Activated CD4-positive, alpha-beta T cell treated with anti-CD3 and anti-CD28 coated beads for 36 hours (primary cell): ENCODE results near the gene ENPP7. TPM values are rescaled to one million over a fixed set of nuclear protein-coding genes. Genes with fewer than 3 reads are reported as not detected.

Source experiments
- ATAC-seq: fragments of 200-7000 bp; cut with Tn5 transposase; one replicate; pipeline ENCODE4 v1.10.0; 2021; ENCODE audit warnings: mild to moderate bottlenecking, moderate library complexity
- CTCF ChIA-PET: fragments of 350-600 bp; sonication (Branson Sonifier 250); formaldehyde crosslinking; loops from one replicate; lab custom pipeline; 2021; ENCODE audit warnings: antibody characterized with exemption; lab: Charles Lee
- POLR2A ChIA-PET: fragments of 350-600 bp; sonication (Branson Sonifier 250); formaldehyde crosslinking; loops from one replicate; lab custom pipeline; 2021; ENCODE audit warnings: antibody characterized with exemption, inconsistent platforms; lab: Charles Lee
- DNase-seq: peaks from one replicate; pipeline ENCODE4 v3.0.0-alpha.2; 2020
- H3K27ac Mint-ChIP-seq: one replicate; pipeline ENCODE4 v1.8.0; 2021; ENCODE audit warnings: mixed read lengths
- H3K27me3 Mint-ChIP-seq: one replicate; pipeline ENCODE4 v1.8.0; 2021; ENCODE audit warnings: mixed read lengths
- H3K36me3 Mint-ChIP-seq: one replicate; pipeline ENCODE4 v1.8.0; 2021; ENCODE audit warnings: low read depth, mixed read lengths
- H3K4me1 Mint-ChIP-seq: one replicate; pipeline ENCODE4 v1.8.0; 2021; ENCODE audit warnings: mixed read lengths
- H3K4me3 Mint-ChIP-seq: one replicate; pipeline ENCODE4 v1.8.0; 2021; ENCODE audit warnings: mild to moderate bottlenecking, moderate library complexity, mixed read lengths
- H3K9me3 Mint-ChIP-seq: one replicate; pipeline ENCODE4 v1.8.0; 2021; ENCODE audit warnings: low read depth, mixed read lengths
- intact Hi-C, 2 experiments: fragments of 100-400 bp; cut with DNase I in 1 of 2; cut with micrococcal nuclease in 1 of 2; formaldehyde crosslinking; loops; one replicate each; pipeline versions ENCODE4 v1.14.2 to v1.15.1; 2022 to 2024; cut with DNase I, micrococcal nuclease
- total RNA-seq, 2 experiments: library from RNA; stranded (reverse); gene quantifications; one replicate each; pipeline ENCODE4 v1.2.3, GENCODE V29; 2021

Gene ENPP7
- total RNA-seq, 2 experiments from 2014 or later: not detected

DNA sequence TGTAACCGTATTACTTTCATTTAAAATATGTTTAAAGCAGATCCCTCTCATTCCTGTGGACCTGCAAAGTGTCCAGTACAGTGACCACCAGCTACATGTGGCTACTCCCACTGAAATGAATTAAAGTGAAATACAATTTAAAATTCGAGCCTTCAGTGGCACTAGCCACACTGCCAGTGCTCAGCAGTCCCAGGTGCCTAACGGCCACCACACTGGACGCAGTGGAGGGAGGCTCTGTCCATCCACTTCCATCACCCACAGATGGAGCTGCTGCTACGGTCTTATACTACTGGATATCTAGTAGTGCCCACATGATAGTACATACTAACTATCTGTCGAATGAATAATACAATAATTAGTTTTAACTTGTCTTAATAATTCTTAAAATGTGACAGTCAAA lies 44.9 kb downstream of the ENPP7 start:
- H3K27me3 Mint-ChIP-seq: peaks cover 54% of the 10 kb centered on the region

DNA sequence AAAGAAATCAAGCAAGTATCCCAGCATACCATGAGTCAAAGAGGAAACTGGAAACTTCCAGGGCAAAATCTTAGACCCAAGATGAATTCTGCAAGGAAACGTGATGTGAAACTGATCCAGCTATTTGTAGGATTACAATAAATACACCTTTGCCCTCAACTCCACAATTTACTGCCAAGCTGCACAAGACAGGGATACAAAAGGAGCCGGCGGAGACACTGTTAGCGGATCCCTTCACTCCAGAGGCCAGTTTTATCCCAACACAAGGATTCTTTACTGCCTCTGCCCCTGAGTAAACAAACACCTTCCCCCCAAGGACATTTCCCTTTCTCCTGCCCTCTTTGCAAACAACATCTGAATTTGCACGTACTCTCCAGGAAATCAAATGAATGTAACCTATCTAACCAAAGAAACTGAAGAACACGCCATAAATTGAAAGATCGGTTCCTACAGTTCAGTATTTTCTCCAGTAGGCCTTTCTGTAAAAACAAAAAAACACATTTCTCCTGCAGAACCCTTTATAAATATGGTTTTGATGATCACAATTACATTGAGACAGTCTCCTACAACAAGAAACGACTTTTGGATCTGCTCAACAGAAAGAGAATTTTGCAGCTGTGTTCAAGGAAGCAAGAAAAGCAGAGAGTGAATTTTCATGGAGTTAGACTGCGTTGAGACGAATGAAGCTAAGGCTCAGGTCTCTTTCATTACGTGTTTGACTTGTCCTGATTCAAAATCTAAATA lies 45.8 kb downstream of the ENPP7 start:
- ChIA-PET CTCF (interaction anchor here (0.6 to 2.7 kb wide), 6 partner anchors 10 to 813 kb away, joined by 3 to 10 read pairs (median 3); no protein-coding TSS in a partner anchor), POLR2A (interaction anchor here (0.7 kb wide), 1 partner anchor 63 kb away, joined by 3 read pairs; no protein-coding TSS in a partner anchor)
- ATAC-seq: no peak
- Mint-ChIP-seq H3K4me3 (peak overlapping the region; percentile 51), H3K36me3 (no peaks in the 10 kb centered on the region), H3K27ac (no peak overlapping the region), H3K4me1 (peaks cover 17% of the 10 kb centered on the region), H3K9me3 (no peaks in the 10 kb centered on the region), H3K27me3 (peaks cover 61% of the 10 kb centered on the region)
- no peak for DNase-seq
- intact Hi-C loops: loop anchor here in 1 of 2 experiments (1.0 kb wide), 1 partner anchor 29 kb away; no protein-coding TSS in a partner anchor

More for the DNA sequence above, 44.9 kb downstream of the ENPP7 start:
- intact Hi-C loops: no loop called here
- Mint-ChIP-seq H3K9me3 (no peaks in the 10 kb centered on the region), H3K36me3 (no peaks in the 10 kb centered on the region), H3K4me3 (no peak overlapping the region), H3K27ac (no peak overlapping the region), H3K4me1 (peaks cover 15% of the 10 kb centered on the region)
- DNase-seq (no peak), ATAC-seq (no peak)
- ChIA-PET CTCF (interaction anchor here (0.8 to 2.7 kb wide), 3 partner anchors 29 to 228 kb away, joined by 3 to 10 read pairs (median 7); no protein-coding TSS in a partner anchor), POLR2A (no interaction called here)

DNA sequence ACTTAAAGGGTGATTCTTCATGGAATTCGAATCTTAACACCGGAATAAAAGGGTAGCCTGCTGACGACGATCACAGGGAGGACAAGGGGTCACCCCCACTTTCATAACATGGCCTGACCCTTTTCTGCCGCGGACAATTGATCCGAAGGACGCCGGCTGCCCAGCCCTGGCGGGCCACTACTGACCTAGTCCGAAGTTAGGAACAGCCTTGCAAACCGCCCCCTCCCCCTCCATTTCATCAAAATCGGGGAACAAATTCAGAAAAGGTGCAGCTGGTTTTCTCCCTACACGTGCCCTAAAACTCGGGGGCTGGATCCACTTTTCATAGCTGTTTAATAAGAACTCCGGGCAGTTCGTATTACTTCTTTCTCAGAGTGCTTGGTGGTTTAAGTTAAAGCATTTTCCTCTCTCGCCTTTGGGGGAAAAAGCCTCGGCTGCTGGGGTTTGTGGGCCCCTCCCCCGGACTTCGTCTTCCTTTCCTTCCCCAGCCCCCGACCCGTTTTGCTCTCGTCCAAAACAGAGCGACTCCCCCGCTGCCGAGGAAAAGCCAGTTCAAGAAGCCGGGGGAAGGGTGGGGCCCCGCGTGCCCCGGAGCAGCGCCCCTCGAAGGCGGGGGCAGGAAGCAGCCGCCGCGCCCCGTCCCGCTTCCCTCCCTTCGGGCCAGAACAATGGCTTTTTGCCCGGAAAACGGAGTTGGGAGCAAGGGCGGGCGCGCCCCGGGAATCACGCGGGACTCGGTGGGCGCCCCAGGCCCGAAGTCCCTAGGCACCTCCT lies 46.6 kb downstream of the ENPP7 start:
- H3K27ac Mint-ChIP-seq: no peak overlapping the region
- peaks cover 17% of the 10 kb centered on the region for H3K4me1 Mint-ChIP-seq
- H3K4me3 Mint-ChIP-seq: peak overlapping the region; percentile 51

DNA sequence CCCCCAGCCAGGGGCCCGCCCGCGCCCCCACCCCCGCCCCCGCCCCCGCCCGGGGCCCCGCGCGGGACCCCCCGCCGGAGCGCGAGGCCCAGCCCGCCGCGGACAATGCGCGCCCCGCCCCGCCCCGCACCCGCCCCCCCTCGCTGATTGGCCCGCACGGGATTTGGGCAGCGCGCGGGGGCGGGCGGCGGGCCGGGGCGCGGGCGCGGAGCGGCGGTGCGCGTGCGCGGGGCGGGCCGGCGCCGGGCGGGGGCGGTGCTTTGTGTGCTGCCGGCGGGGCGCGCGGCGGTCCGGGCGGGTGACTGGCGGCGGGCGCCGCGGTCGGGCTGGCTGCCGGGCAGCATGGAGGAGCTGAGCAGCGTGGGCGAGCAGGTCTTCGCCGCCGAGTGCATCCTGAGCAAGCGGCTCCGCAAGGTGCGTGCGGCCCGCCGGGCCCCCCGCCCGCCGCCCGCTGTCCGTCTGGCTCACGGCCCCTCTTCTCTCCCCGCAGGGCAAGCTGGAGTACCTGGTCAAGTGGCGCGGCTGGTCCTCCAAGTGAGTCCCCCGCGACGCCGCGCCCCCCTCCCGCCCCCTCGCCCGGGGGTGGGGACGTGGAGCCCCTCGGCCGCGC lies 47.3 kb downstream of the ENPP7 start, which contains the start of gene CBX2:
Gene CBX2 (plus strand): TSS at position 255 of the 610 bp plus-strand sequence. CDS start 88 bp downstream, at position 343.
- Mint-ChIP-seq H3K27ac (peak within 1 kb of the TSS; percentile 76), H3K36me3 (no peaks in the 10 kb centered on the region), H3K4me3 (peak within 1 kb of the TSS; percentile 77), H3K9me3 (no peaks in the 10 kb centered on the region), H3K27me3 (peaks cover 64% of the 10 kb centered on the region), H3K4me1 (peaks cover 17% of the 10 kb centered on the region)
- ATAC-seq: peak; percentile 84
- intact Hi-C loops: loop anchor here in 1 of 2 experiments (1.0 to 2.0 kb wide), 5 partner anchors 19 to 60 kb away; partner anchors contain the start of gene CBX8
- peak; percentile 90 for DNase-seq
- CTCF ChIA-PET: interaction anchor here (0.5 to 1.0 kb wide), 4 partner anchors 8 to 814 kb away, joined by 3 to 4 read pairs (median 3); no protein-coding TSS in a partner anchor
- POLR2A ChIA-PET: interaction anchor here (0.6 kb wide), 1 partner anchor 507 kb away, joined by 3 read pairs; no protein-coding TSS in a partner anchor

More for the DNA sequence above, 46.6 kb downstream of the ENPP7 start:
- Mint-ChIP-seq H3K36me3 (no peaks in the 10 kb centered on the region), H3K9me3 (no peaks in the 10 kb centered on the region), H3K27me3 (peaks cover 59% of the 10 kb centered on the region)
- ATAC-seq (peak; percentile 48), DNase-seq (peak; percentile 55)
- ChIA-PET POLR2A (interaction anchor here (0.7 kb wide), 1 partner anchor 62 kb away, joined by 3 read pairs; no protein-coding TSS in a partner anchor), CTCF (interaction anchor here (0.5 to 1.0 kb wide), 6 partner anchors 9 to 813 kb away, joined by 3 to 4 read pairs (median 3); no protein-coding TSS in a partner anchor)
- intact Hi-C loops: loop anchor here in 1 of 2 experiments (1.0 kb wide), 1 partner anchor 30 kb away; no protein-coding TSS in a partner anchor

DNA sequence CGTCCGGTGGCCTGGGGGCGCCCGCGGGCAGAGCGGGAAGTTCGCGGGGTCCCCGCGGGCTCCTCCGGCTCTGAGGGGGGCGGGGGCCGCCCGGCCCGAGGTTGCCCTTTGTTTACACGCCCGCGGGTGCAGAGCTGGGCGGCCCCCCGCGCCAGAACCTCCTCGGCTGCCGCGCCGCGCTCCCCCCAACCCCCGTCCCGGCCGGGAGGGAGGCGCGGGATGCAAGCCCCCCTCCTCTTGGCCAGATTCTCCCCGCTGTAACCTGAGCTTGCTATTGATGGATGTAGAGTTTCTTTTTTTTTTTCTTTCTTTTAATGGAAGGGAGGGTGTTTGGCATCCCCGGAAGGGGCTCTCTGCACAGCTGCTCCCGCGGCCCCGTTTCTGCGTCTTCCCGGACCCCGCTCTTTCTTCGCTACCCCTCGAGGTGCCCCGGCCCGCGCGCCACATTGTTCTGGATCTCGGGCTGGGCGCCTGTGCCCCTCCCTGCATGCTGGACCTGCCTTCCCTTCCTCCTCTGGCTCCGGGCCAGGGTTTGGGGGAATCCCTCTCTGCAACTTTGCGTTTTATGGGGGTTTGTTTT lies 47.9 kb downstream of the ENPP7 start:
- Mint-ChIP-seq H3K4me3 (peak overlapping the region; percentile 77), H3K27ac (peak overlapping the region; percentile 76), H3K9me3 (no peaks in the 10 kb centered on the region), H3K4me1 (peaks cover 17% of the 10 kb centered on the region), H3K36me3 (no peaks in the 10 kb centered on the region), H3K27me3 (peaks cover 62% of the 10 kb centered on the region)
- DNase-seq: peak; percentile 44
- ChIA-PET POLR2A (interaction anchor here (0.6 kb wide), 1 partner anchor 506 kb away, joined by 3 read pairs; no protein-coding TSS in a partner anchor), CTCF (interaction anchor here (0.7 kb wide), 1 partner anchor 270 kb away, joined by 3 read pairs; no protein-coding TSS in a partner anchor)
- ATAC-seq: peak; percentile 4
- intact Hi-C loops: loop anchor here in 1 of 2 experiments (1.0 to 2.0 kb wide), 4 partner anchors 19 to 60 kb away; partner anchors contain the start of gene CBX8

DNA sequence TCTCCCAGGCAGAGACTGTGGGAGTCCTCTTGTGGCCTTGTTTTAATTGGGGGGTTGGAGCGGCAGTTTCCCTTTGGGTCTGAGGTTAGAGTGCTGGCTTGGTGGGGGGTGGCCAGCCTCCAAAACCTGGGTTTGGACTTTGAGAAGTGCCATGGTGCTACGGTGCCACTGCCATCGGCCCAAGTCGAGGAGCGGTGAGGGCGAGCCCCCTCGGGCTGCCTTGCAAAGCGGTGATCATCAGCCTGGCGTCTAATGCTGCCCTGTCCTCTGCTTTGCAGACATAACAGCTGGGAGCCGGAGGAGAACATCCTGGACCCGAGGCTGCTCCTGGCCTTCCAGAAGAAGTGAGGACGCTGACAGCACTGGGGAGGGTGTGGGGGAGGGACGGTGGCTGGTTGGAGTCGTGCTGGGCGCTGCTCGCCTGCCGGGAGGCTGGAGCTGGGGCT lies 48.4 kb downstream of the ENPP7 start:
- Mint-ChIP-seq H3K36me3 (no peaks in the 10 kb centered on the region), H3K9me3 (no peaks in the 10 kb centered on the region), H3K4me1 (peaks cover 17% of the 10 kb centered on the region), H3K27ac (no peak overlapping the region), H3K27me3 (peaks cover 58% of the 10 kb centered on the region), H3K4me3 (peak overlapping the region; percentile 77)
- DNase-seq: no peak
- intact Hi-C loops: loop anchor here in 1 of 2 experiments (2.0 kb wide), 1 partner anchor 26 kb away; no protein-coding TSS in a partner anchor
- ChIA-PET POLR2A (no interaction called here), CTCF (interaction anchor here (0.7 kb wide), 1 partner anchor 270 kb away, joined by 3 read pairs; no protein-coding TSS in a partner anchor)
- no peak for ATAC-seq

DNA sequence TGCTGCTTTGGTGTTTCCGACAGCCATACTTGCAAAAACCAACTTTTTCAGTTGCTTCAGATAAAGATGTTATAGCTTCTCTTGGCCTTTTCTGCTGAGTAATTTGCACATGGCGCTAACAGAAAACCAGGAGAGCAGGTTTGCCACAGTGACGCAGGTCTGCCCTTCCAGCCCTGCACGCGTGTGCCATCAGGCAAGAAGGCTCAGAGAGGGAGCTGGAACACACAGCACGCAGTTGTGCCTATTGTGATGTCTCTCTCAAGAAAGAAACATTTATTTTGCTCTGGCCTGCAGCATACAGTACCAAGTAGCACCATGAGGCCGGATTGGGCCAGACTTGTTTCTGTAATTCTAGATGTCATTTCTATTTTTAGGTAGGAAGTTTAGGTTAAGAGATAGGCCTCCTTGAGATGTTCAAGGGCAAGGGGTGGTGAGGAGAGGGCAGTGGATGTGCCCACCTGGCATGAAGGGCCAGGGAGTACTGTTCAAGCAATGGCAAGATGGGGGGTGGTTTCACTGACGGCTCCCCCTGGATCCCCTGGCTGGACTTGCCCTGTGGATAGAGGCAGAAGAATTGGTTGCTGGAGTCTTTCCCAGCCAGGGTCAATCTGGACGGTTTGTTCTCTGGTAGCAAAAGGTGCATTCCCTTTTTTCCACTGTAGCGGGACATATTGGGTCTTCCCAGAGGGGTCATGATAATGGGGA lies 49.1 kb downstream of the ENPP7 start:
- H3K36me3 Mint-ChIP-seq: no peaks in the 10 kb centered on the region
- H3K27ac Mint-ChIP-seq: no peak overlapping the region
- ATAC-seq (no peak), DNase-seq (no peak)
- no peaks in the 10 kb centered on the region for H3K9me3 Mint-ChIP-seq
- intact Hi-C loops: loop anchor here in 1 of 2 experiments (2.0 kb wide), 1 partner anchor 25 kb away; no protein-coding TSS in a partner anchor
- H3K27me3 Mint-ChIP-seq: peaks cover 53% of the 10 kb centered on the region
- peaks cover 17% of the 10 kb centered on the region for H3K4me1 Mint-ChIP-seq
- peak overlapping the region; percentile 77 for H3K4me3 Mint-ChIP-seq
- ChIA-PET CTCF (interaction anchor here (1.1 kb wide), 1 partner anchor 9 kb away, joined by 3 read pairs; no protein-coding TSS in a partner anchor), POLR2A (no interaction called here)

DNA sequence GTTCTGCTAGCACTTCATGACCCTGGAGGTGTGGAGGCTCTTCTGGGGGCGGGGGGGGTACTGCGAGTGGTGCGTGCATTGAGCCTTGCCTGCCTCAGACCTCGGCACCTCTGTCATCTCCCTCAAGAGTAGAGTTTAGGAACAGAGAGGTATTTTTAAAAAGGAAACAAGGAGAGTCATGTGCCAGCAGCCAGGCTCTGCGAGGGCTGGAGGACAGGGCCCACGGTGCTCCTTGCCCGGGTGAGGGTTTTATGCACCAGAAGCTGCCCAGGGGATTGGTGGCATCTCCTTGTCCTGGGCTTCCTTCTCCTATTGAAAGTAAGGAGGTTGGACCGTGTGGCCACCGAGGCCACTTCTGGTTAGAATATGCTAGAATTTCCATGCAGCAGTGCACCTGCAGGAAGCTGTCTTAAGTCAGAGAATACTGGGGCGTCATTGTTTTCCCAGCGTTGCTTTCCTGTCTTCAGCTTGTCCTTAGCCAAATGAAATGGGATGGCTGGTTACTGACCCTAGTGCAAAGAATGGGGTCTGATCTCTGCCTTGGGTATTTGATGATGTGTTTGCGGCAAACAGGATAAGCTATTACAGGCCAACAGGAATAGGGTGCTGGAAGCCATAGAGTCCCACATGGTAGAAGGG lies 50.4 kb downstream of the ENPP7 start:
- Mint-ChIP-seq H3K4me1 (peaks cover 17% of the 10 kb centered on the region), H3K27me3 (peaks cover 48% of the 10 kb centered on the region), H3K27ac (no peak overlapping the region), H3K4me3 (no peak overlapping the region), H3K36me3 (no peaks in the 10 kb centered on the region), H3K9me3 (no peaks in the 10 kb centered on the region)
- DNase-seq (no peak), ATAC-seq (no peak)
- intact Hi-C loops: no loop called here
- ChIA-PET CTCF (interaction anchor here (0.6 to 1.1 kb wide), 2 partner anchors 8 to 10 kb away, joined by 3 read pairs; no protein-coding TSS in a partner anchor), POLR2A (interaction anchor here (0.6 to 1.4 kb wide), 2 partner anchors 10 to 15 kb away, joined by 4 to 5 read pairs; partner anchors contain the start of gene CBX8)
